GM12878 (cell line): Measurements from ENCODE around the gene COL2A1. TPM values are rescaled to one million over a fixed set of nuclear protein-coding genes. Genes with fewer than 3 reads are reported as not detected.

Experiments
- BCL11A ChIP-seq: IDR thresholded peaks from 2 replicates; pipeline ENCODE4 v1.6.1; 2011; ENCODE audit warnings: low read depth, low read length
- HCFC1 ChIP-seq: fragments of 150-350 bp; IDR thresholded peaks from 2 replicates; pipeline ENCODE4 v1.6.1; 2014; ENCODE audit warnings: low read length
- KAT2A ChIP-seq: conservative IDR thresholded peaks from 2 replicates; pipeline ENCODE4 v1.6.1; 2011; ENCODE audit warnings: low read depth, low read length; ENCODE audit not compliant: control insufficient read depth
- SIN3A ChIP-seq: IDR thresholded peaks from 2 replicates; pipeline ENCODE4 v1.6.1; 2012; ENCODE audit warnings: low read depth, low read length, improper control_type of control experiment
- SREBF2 ChIP-seq: IDR thresholded peaks from 2 replicates; pipeline ENCODE4 v1.6.1; 2012; ENCODE audit warnings: mild to moderate bottlenecking, low read length
- SRF ChIP-seq, 2 experiments: IDR thresholded peaks; 2 replicates each; pipeline ENCODE4 v1.6.1; 2011; ENCODE audit warnings: low read depth in 2 of 2, low read length in 2 of 2, mild to moderate bottlenecking in 1 of 2, moderate library complexity in 1 of 2
- YY1 ChIP-seq: IDR thresholded peaks from 2 replicates; pipeline ENCODE4 v1.6.1; 2011; ENCODE audit warnings: low read depth, mild to moderate bottlenecking, low read length
- ZNF207 ChIP-seq: fragments of 450-650 bp; IDR thresholded peaks from 2 replicates; pipeline ENCODE4 v1.6.1; 2014; ENCODE audit warnings: antibody characterized with exemption, mild to moderate bottlenecking, borderline replicate concordance
- polyA plus RNA-seq, 11 experiments: library from polyadenylated mRNA; depleted of rRNA in 4 of 11; unstranded in 6 of 11; stranded (reverse) in 5 of 11; fragments of >200 nt; fragmentation: Nextera tagmentation in 4 of 11; fragmentation: Illumina TruSeq in 1 of 11; extraction: Ambion mirVana in 4 of 11; extraction: Trizol in 1 of 11; gene quantifications; 1 replicate in 1 of 11; 2 replicates in 10 of 11; pipeline versions ENCODE4 v1.2.1 to v1.2.3, GENCODE V29; 2011 to 2016; ENCODE audit warnings: inconsistent platforms in 2 of 11, missing spikeins in 2 of 11, low read depth in 1 of 11
- total RNA-seq, 4 experiments: library from RNA; depleted of rRNA in 3 of 4; stranded (reverse); fragments of >200 nt in 3 of 4; fragmentation: Illumina TruSeq in 1 of 4; extraction: Trizol in 1 of 4; gene quantifications; 2 replicates each; pipeline versions ENCODE4 v1.2.1 to v1.2.3, GENCODE V29; 2013 to 2021
- TF ChIP-seq, protein P1 (sequence below), 3 experiments: IDR thresholded peaks in 2 of 3; conservative IDR thresholded peaks in 1 of 3; 2 replicates each; pipeline ENCODE4 v1.5.1; 2011; ENCODE audit warnings: low read depth in 3 of 3, low read length in 3 of 3, mild to moderate bottlenecking in 3 of 3, control low read depth in 2 of 3, moderate library complexity in 2 of 3, inconsistent platforms in 1 of 3, mixed read lengths in 1 of 3; ENCODE audit not compliant: control insufficient read depth in 2 of 3, insufficient read depth in 1 of 3; ENCODE audit errors: extremely low read depth in 1 of 3
- TF ChIP-seq, protein P2 (sequence below): fragments of 450-650 bp; formaldehyde crosslinking; IDR thresholded peaks from 2 replicates; pipeline ENCODE4 v1.4.0; 2022; ENCODE audit warnings: mild to moderate bottlenecking, moderate library complexity

COL2A1 gene
- total and polyA plus RNA-seq, 10 of the 15 experiments (the other 5 are each of a cell fraction or from before 2014, with no cell fraction given), result 0.06 to 0.67 (median 0.19) TPM; not detected in 1

DNA sequence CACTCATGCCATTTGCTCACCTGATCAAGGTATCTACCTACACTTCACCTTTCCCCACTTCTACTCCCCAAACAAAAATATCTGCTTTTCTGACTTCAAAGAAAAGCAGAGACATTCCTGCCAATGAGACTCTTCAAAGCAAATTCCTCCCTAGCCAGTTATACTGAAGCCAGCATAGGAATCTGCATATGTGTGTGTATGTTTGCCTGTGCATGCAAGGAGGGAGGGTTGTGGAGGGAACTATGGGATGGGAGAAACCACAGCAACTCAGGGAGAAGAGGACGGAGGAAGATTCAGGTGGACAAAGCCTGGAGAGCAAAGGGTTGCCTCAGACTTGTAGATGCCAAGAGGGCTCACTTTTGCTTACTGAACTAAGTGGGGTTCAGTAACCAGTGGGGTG, 73.1 kb downstream of the COL2A1 start (continued):
- TF ChIP-seq, protein P1, sequence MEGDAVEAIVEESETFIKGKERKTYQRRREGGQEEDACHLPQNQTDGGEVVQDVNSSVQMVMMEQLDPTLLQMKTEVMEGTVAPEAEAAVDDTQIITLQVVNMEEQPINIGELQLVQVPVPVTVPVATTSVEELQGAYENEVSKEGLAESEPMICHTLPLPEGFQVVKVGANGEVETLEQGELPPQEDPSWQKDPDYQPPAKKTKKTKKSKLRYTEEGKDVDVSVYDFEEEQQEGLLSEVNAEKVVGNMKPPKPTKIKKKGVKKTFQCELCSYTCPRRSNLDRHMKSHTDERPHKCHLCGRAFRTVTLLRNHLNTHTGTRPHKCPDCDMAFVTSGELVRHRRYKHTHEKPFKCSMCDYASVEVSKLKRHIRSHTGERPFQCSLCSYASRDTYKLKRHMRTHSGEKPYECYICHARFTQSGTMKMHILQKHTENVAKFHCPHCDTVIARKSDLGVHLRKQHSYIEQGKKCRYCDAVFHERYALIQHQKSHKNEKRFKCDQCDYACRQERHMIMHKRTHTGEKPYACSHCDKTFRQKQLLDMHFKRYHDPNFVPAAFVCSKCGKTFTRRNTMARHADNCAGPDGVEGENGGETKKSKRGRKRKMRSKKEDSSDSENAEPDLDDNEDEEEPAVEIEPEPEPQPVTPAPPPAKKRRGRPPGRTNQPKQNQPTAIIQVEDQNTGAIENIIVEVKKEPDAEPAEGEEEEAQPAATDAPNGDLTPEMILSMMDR (IDR thresholded peaks at IDR 0.05 in 2 of 3, conservative IDR thresholded peaks at IDR 0.05 in 1 of 3; ENCODE audit: control insufficient read depth in 2 of 3, extremely low read depth in 1 of 3, insufficient read depth in 1 of 3, low read depth in 3 of 3, low read length in 3 of 3), result no peak
- TF ChIP-seq, protein P2, sequence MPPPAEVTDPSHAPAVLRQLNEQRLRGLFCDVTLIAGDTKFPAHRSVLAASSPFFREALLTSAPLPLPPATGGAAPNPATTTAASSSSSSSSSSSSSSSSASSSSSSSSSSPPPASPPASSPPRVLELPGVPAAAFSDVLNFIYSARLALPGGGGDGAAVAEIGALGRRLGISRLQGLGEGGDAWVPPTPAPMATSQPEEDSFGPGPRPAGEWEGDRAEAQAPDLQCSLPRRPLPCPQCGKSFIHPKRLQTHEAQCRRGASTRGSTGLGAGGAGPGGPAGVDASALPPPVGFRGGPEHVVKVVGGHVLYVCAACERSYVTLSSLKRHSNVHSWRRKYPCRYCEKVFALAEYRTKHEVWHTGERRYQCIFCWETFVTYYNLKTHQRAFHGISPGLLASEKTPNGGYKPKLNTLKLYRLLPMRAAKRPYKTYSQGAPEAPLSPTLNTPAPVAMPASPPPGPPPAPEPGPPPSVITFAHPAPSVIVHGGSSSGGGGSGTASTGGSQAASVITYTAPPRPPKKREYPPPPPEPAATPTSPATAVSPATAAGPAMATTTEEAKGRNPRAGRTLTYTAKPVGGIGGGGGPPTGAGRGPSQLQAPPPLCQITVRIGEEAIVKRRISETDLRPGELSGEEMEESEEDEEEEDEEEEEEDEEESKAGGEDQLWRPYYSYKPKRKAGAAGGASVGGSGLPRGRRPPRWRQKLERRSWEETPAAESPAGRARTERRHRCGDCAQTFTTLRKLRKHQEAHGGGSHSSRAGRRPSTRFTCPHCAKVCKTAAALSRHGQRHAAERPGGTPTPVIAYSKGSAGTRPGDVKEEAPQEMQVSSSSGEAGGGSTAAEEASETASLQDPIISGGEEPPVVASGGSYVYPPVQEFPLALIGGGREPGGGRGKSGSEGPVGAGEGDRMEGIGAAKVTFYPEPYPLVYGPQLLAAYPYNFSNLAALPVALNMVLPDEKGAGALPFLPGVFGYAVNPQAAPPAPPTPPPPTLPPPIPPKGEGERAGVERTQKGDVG (CRISPR knock-in tag), result no peak
- TF ChIP-seq BCL11A (no peak), YY1 (no peak), ZNF207 (no peak), SRF (IDR thresholded peaks at IDR 0.05; ENCODE audit: low read depth in 2 of 2, low read length in 2 of 2) (no peak), KAT2A (no peak), SREBF2 (no peak), HCFC1 (no peak), SIN3A (no peak)
- TF ChIP-seq, all 136 proteins: peak for 0
